H1 (cell line): ENCODE results near the gene HES4. TPM values are rescaled to one million over a fixed set of nuclear protein-coding genes. Genes with fewer than 3 reads are reported as not detected.

Source experiments
- CTCF ChIA-PET: fragments of 300-600 bp; sonication (Branson Sonifier 250); formaldehyde crosslinking; loops from one replicate; lab custom pipeline; 2021; ENCODE audit not compliant: partially characterized antibody; lab: Charles Lee
- POLR2A ChIA-PET: fragments of 300-600 bp; sonication (Branson Sonifier 250); formaldehyde crosslinking; loops from one replicate; lab custom pipeline; 2021; ENCODE audit warnings: inconsistent platforms; ENCODE audit not compliant: partially characterized antibody; lab: Charles Lee
- DNase-seq, 2 experiments: peaks; one replicate each; pipeline versions ENCODE4 v3.0.0 to v3.0.0-alpha.2; 2010 to 2022; ENCODE audit warnings: low spot score in 2 of 2, low read depth in 1 of 2, mixed read lengths in 1 of 2
- FAIRE-seq: peaks from 2 replicates; lab custom pipeline; 2011; peaks lifted over from hg19 to GRCh38; lab: Jason Lieb, UNC
- H2AFZ ChIP-seq: 2 replicates; pipeline ENCODE4 v1.8.1; 2012; ENCODE audit warnings: low read length, inconsistent platforms
- H2AK5ac ChIP-seq: 2 replicates; pipeline ENCODE4 v1.6.1; 2013; ENCODE audit warnings: low read depth, low read length
- H2BK120ac ChIP-seq: replicated peaks from 2 replicates; pipeline ENCODE3; 2013; ENCODE audit warnings: low read depth, low read length, inconsistent platforms
- H2BK12ac ChIP-seq: 2 replicates; pipeline ENCODE4 v1.6.1; 2013; ENCODE audit warnings: low read depth, low read length
- H2BK15ac ChIP-seq: 2 replicates; pipeline ENCODE4 v1.6.1; 2013; ENCODE audit warnings: low read length
- H2BK20ac ChIP-seq: 2 replicates; pipeline ENCODE4 v1.6.1; 2013; ENCODE audit warnings: low read length
- H2BK5ac ChIP-seq: 2 replicates; pipeline ENCODE4 v1.6.1; 2013; ENCODE audit warnings: low read depth, low read length
- H3K14ac ChIP-seq: 2 replicates; pipeline ENCODE4 v1.6.1; 2013; ENCODE audit warnings: inconsistent platforms; ENCODE audit not compliant: insufficient read length
- H3K18ac ChIP-seq: 2 replicates; pipeline ENCODE4 v1.6.1; 2013; ENCODE audit warnings: low read length; ENCODE audit errors: extremely low read depth
- H3K23ac ChIP-seq: 2 replicates; pipeline ENCODE4 v1.6.1; 2013; ENCODE audit warnings: inconsistent platforms; ENCODE audit not compliant: insufficient read length
- H3K23me2 ChIP-seq: 2 replicates; pipeline ENCODE4 v1.6.1; 2013; ENCODE audit warnings: low read depth, low read length
- H3K27ac ChIP-seq: 2 replicates; pipeline ENCODE4 v1.6.1; 2011; ENCODE audit warnings: low read depth, low read length, inconsistent platforms
- H3K27me3 ChIP-seq, 4 experiments: replicated peaks in 1 of 4; 1 replicate in 1 of 4; 2 replicates in 3 of 4; pipeline versions ENCODE4 v1.6.1 to v1.8.1; 2011 to 2013; ENCODE audit warnings: low read length in 3 of 4, mild to moderate bottlenecking in 3 of 4, inconsistent platforms in 2 of 4, mixed read lengths in 2 of 4, moderate library complexity in 1 of 4; ENCODE audit not compliant: control insufficient read depth in 3 of 4, insufficient read depth in 3 of 4; ENCODE audit errors: extremely low read depth in 1 of 4
- H3K36me3 ChIP-seq, 4 experiments: 2 replicates each; pipeline versions ENCODE4 v1.6.1 to v1.8.1; 2011 to 2013; ENCODE audit warnings: mild to moderate bottlenecking in 4 of 4, low read length in 3 of 4, moderate library complexity in 2 of 4, control low read depth in 1 of 4, inconsistent platforms in 1 of 4; ENCODE audit not compliant: insufficient read depth in 4 of 4, control insufficient read depth in 2 of 4
- H3K4ac ChIP-seq: replicated peaks from 2 replicates; pipeline ENCODE3; 2013; ENCODE audit warnings: low read length, low read depth, mixed read lengths, inconsistent platforms; ENCODE audit not compliant: insufficient read length
- H3K4me1 ChIP-seq, 4 experiments: replicated peaks in 1 of 4; 1 replicate in 1 of 4; 2 replicates in 3 of 4; pipeline versions ENCODE4 v1.6.1 to v1.8.1; 2011 to 2013; ENCODE audit warnings: low read length in 3 of 4, inconsistent platforms in 2 of 4, mixed read lengths in 1 of 4; ENCODE audit not compliant: insufficient read depth in 4 of 4, control insufficient read depth in 3 of 4
- H3K4me2 ChIP-seq, 2 experiments: 2 replicates each; pipeline versions ENCODE4 v1.6.1 to v1.8.1; 2011 to 2013; ENCODE audit warnings: low read depth in 2 of 2, low read length in 2 of 2, control low read depth in 1 of 2, inconsistent platforms in 1 of 2, mild to moderate bottlenecking in 1 of 2; ENCODE audit not compliant: insufficient read depth in 1 of 2
- H3K4me3 ChIP-seq, 4 experiments: fragments of 200-600, 300-600 bp in 1 of 4; sonication (generic), shearing (Covaris generic), sonication (Bioruptor Twin) in 1 of 4; 2 replicates each; pipeline versions ENCODE4 v1.5.1 to v1.8.1; 2011 to 2016; ENCODE audit warnings: low read length in 4 of 4, low read depth in 3 of 4, control low read depth in 2 of 4, inconsistent platforms in 2 of 4, mild to moderate bottlenecking in 2 of 4, mixed read lengths in 1 of 4, moderate library complexity in 1 of 4; ENCODE audit not compliant: insufficient read depth in 2 of 4; ENCODE audit errors: extremely low read depth in 1 of 4
- H3K56ac ChIP-seq: replicated peaks from 2 replicates; pipeline ENCODE3; 2013; ENCODE audit warnings: low read depth, mild to moderate bottlenecking, mixed read lengths, low read length, inconsistent platforms; ENCODE audit not compliant: insufficient read length
- H3K79me1 ChIP-seq: 2 replicates; pipeline ENCODE4 v1.6.1; 2013; ENCODE audit warnings: low read depth, low read length, control low read depth
- H3K79me2 ChIP-seq, 2 experiments: 2 replicates each; pipeline versions ENCODE4 v1.6.1 to v1.8.1; 2012 to 2013; ENCODE audit warnings: low read length in 2 of 2, mild to moderate bottlenecking in 2 of 2, inconsistent platforms in 1 of 2; ENCODE audit not compliant: insufficient read depth in 2 of 2, control insufficient read depth in 1 of 2
- H3K9ac ChIP-seq, 4 experiments: replicated peaks in 1 of 4; 1 replicate in 1 of 4; 2 replicates in 3 of 4; pipeline versions ENCODE4 v1.6.1 to v1.8.1; 2011 to 2013; ENCODE audit warnings: low read depth in 3 of 4, low read length in 3 of 4, control low read depth in 2 of 4, mild to moderate bottlenecking in 2 of 4, moderate library complexity in 2 of 4, inconsistent platforms in 1 of 4; ENCODE audit errors: extremely low read depth in 1 of 4
- H3K9me3 ChIP-seq, 2 experiments: 2 replicates each; pipeline versions ENCODE4 v1.6.1 to v1.8.1; 2012 to 2013; ENCODE audit warnings: mild to moderate bottlenecking in 2 of 2, moderate library complexity in 2 of 2, control low read depth in 1 of 2, inconsistent platforms in 1 of 2, low read depth in 1 of 2, low read length in 1 of 2, mixed read lengths in 1 of 2; ENCODE audit not compliant: insufficient read depth in 2 of 2
- H4K20me1 ChIP-seq, 2 experiments: replicated peaks in 1 of 2; 2 replicates each; pipeline versions ENCODE3 to v1.8.1; 2011 to 2013; ENCODE audit warnings: inconsistent platforms in 2 of 2, low read length in 2 of 2, mild to moderate bottlenecking in 1 of 2; ENCODE audit not compliant: insufficient read depth in 2 of 2, control insufficient read depth in 1 of 2
- H4K5ac ChIP-seq: 2 replicates; pipeline ENCODE4 v1.6.1; 2013; ENCODE audit warnings: low read length, low read depth, mixed read lengths, inconsistent platforms; ENCODE audit not compliant: insufficient read length
- H4K8ac ChIP-seq: 2 replicates; pipeline ENCODE4 v1.8.0; 2013; ENCODE audit warnings: mild to moderate bottlenecking, moderate library complexity, low read length, inconsistent platforms; ENCODE audit not compliant: insufficient read depth; ENCODE audit errors: extremely low read depth
- H4K91ac ChIP-seq: replicated peaks from 2 replicates; pipeline ENCODE3; 2013; ENCODE audit warnings: low read length, mixed read lengths, inconsistent platforms; ENCODE audit not compliant: insufficient read length
- CBX5 ChIP-seq: fragments of 300-800, 300-1000 bp; sonication (generic); IDR thresholded peaks from 2 replicates; pipeline ENCODE4 v1.7.1; 2016; ENCODE audit warnings: antibody characterized with exemption, low read length, low read depth
- E2F6 ChIP-seq: IDR thresholded peaks from 2 replicates; pipeline ENCODE4 v1.6.1; 2012; ENCODE audit warnings: inconsistent platforms
- HDAC2 ChIP-seq, 2 experiments: fragments of 300-600 bp in 1 of 2; sonication (generic) in 1 of 2; IDR thresholded peaks; 2 replicates each; pipeline ENCODE4 v1.6.1; 2011 to 2012; ENCODE audit warnings: low read depth in 2 of 2, low read length in 2 of 2, mild to moderate bottlenecking in 2 of 2, moderate library complexity in 2 of 2, borderline replicate concordance in 1 of 2, inconsistent platforms in 1 of 2
- JUN ChIP-seq: IDR thresholded peaks from 2 replicates; pipeline ENCODE4 v1.6.1; 2011; ENCODE audit warnings: low read depth, mild to moderate bottlenecking, improper control_type of control experiment, low read length
- KDM4A ChIP-seq: IDR thresholded peaks from one replicate; pipeline ENCODE4 v1.7.1; 2012; ENCODE audit warnings: low read depth, mild to moderate bottlenecking, moderate library complexity, low read length, inconsistent platforms; ENCODE audit not compliant: severe bottlenecking
- MAX ChIP-seq: IDR thresholded peaks from 2 replicates; pipeline ENCODE4 v1.6.1; 2012; ENCODE audit warnings: inconsistent platforms
- PHF8 ChIP-seq: fragments of 200-600 bp; sonication (generic); conservative IDR thresholded peaks from 2 replicates; pipeline ENCODE4 v1.7.1; 2012; ENCODE audit warnings: low read depth, mild to moderate bottlenecking, inconsistent platforms, low read length, moderate library complexity
- POLR2AphosphoS5 ChIP-seq: IDR thresholded peaks from 2 replicates; pipeline ENCODE4 v1.6.1; 2011; ENCODE audit warnings: low read depth, low read length
- SIN3A ChIP-seq, 2 experiments: IDR thresholded peaks in 1 of 2; conservative IDR thresholded peaks in 1 of 2; 2 replicates each; pipeline ENCODE4 v1.6.1; 2011 to 2012; ENCODE audit warnings: low read length in 2 of 2, improper control_type of control experiment in 1 of 2, low read depth in 1 of 2, mild to moderate bottlenecking in 1 of 2
- SRF ChIP-seq: IDR thresholded peaks from 2 replicates; pipeline ENCODE4 v1.6.1; 2011; ENCODE audit warnings: mild to moderate bottlenecking, low read depth, low read length, moderate library complexity
- ZNF274 ChIP-seq: IDR thresholded peaks from 2 replicates; pipeline ENCODE4 v1.7.0; 2012; ENCODE audit warnings: low read length, borderline replicate concordance; ENCODE audit errors: extremely low read depth
- WGBS, 2 experiments: shearing (Covaris generic) in 1 of 2; methylation state at CpG; one replicate each; pipeline versions ENCODE4 v1.1.6 to v1.1.7; 2013 to 2015; ENCODE audit warnings: low lambda C conversion rate in 2 of 2, mixed read lengths in 2 of 2, inconsistent platforms in 1 of 2, low coverage in 1 of 2, missing lambda C conversion rate in 1 of 2; ENCODE audit not compliant: insufficient replicate concordance in 2 of 2, insufficient coverage in 1 of 2, insufficient read length in 1 of 2; ENCODE audit errors: extremely low coverage in 1 of 2, missing lambda C conversion rate in 1 of 2; 5-methylcytosine and 5-hydroxymethylcytosine counted together
- polyA plus RNA-seq, 7 experiments: library from polyadenylated mRNA; depleted of rRNA in 3 of 7; stranded (reverse) in 5 of 7; unstranded in 2 of 7; fragments of >200 nt in 5 of 7; fragments of 200-250 nt in 2 of 7; gene quantifications; 1 replicate in 5 of 7; 2 replicates in 1 of 7; 4 replicates in 1 of 7; pipeline versions ENCODE4 v1.2.1 to v1.2.3, GENCODE V29; 2011 to 2013; ENCODE audit warnings: missing spikeins in 2 of 7, mixed read lengths in 2 of 7
- total RNA-seq: library from RNA; stranded (reverse); fragmentation: NEBNext Ultra II Directional; extraction: Animal tissue kit (Norgen Biotek cat#: 25700); gene quantifications from 2 replicates; pipeline ENCODE4 v1.2.1, GENCODE V29; 2021

The HES4 gene
- total and polyA plus RNA-seq, 2 of the 8 experiments (the other 6 are each of a cell fraction or from before 2014, with no cell fraction given) = 2.8 to 3.5 TPM

GRCh38 chr1:981955-982558 is 17.8 kb downstream of the HES4 start, which contains the start of gene PERM1:
TSS of gene PERM1 (minus strand) at chr1:982093. CDS start at chr1:981029, 1,064 bp downstream.
- Histone ChIP-seq H3K4me2 (no peak within 1 kb of the TSS), H2BK20ac (no peak within 1 kb of the TSS), H4K5ac (no peak within 1 kb of the TSS), H3K56ac (no peak within 1 kb of the TSS), H3K79me2 (no peaks in the 10 kb centered on the region), H2AK5ac (no peak within 1 kb of the TSS), H3K27me3 (peaks cover 0 to 25% (median 15%) of the 10 kb centered on the region in 4 experiments; a peak in 5 of 7 replicates), H4K8ac (peak within 1 kb of the TSS; percentile 51), H3K23ac (no peak within 1 kb of the TSS), H3K36me3 (no peaks in the 10 kb centered on the region), H2BK120ac (no peak within 1 kb of the TSS), H3K79me1 (no peaks in the 10 kb centered on the region), H4K91ac (no peak within 1 kb of the TSS), H3K23me2 (no peaks in the 10 kb centered on the region; the same call in 1 of the 2 replicates), H3K9ac (no peak within 1 kb of the TSS), H3K9me3 (no peaks in the 10 kb centered on the region), H2BK12ac (0 out of 2 replicates have a peak within 1 kb of the TSS, but pooled peaks have one; percentile 17), H3K4ac (no peak within 1 kb of the TSS), H2BK15ac (no peak within 1 kb of the TSS), H3K14ac (no peak within 1 kb of the TSS), H3K4me3 (no peak within 1 kb of the TSS), H3K4me1 (no peaks in the 10 kb centered on the region; a peak in 1 of 7 replicates), H2BK5ac (no peak within 1 kb of the TSS), H2AFZ (no peak within 1 kb of the TSS), H3K27ac (no peak within 1 kb of the TSS), H4K20me1 (peaks cover 0 to 8% of the 10 kb centered on the region in 2 experiments), H3K18ac (no peak within 1 kb of the TSS)
- FAIRE-seq (no peak), DNase-seq (no peak)
- WGBS, 2 experiments = 85% methylated on average over 28 of the region's 28 CpGs; no CpG with 5 or more reads in 1 of the 2 experiments
- ChIA-PET POLR2A (interaction anchor here (1.0 to 2.4 kb wide), 7 partner anchors 12 to 75 kb away, joined by 3 to 9 read pairs (median 3); no protein-coding TSS in a partner anchor), CTCF (interaction anchor here (1.0 to 6.9 kb wide), 18 partner anchors 9 to 309 kb away, joined by 3 to 86 read pairs (median 14); partner anchors contain the start of genes HES4 and ISG15)
- TF ChIP-seq CBX5 (no peak), POLR2AphosphoS5 (no peak), SRF (no peak), SIN3A (conservative IDR thresholded peaks at IDR 0.05 in 1 of 2, IDR thresholded peaks at IDR 0.05 in 1 of 2; ENCODE audit: low read depth in 1 of 2, low read length in 2 of 2) (no peak), MAX (no peak), JUN (no peak), KDM4A (no peak), ZNF274 (no peak), PHF8 (no peak), E2F6 (no peak), HDAC2 (IDR thresholded peaks at IDR 0.05; ENCODE audit: borderline replicate concordance in 1 of 2, low read depth in 2 of 2, low read length in 2 of 2) (no peak)
